ENCODE measurements around the gene ATP6V0E1.

ATP6V0E1 gene

DNA sequence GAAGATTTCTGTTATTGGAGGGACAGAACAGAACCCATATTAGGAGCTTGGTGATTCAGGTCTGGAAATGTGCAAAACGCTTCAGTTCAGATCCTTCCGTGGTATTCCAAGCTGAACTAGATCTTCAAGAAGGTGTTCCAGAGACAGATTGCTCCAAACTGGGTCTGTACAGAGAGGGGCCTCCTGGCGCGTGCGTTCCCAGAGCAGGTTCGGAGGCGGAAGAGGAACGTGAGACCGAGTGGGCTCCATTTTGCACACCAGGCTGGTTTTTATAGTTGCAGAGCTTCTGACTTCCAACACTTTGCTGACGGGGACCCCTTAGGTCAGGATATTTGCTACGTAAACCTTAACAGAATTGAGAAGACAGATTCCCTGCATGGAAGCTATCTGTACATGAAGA is 41.0 kb upstream of the ATP6V0E1 start:
- Histone ChIP-seq H3K9me3 (replicated peaks in 1 of 11) (no peaks in the 10 kb centered on the region), H3K27ac (peak overlapping the region in 10 of 11 experiments; percentile 26 to 82 (median 72); a peak in 17 of 22 replicates), H3K27me3 (no peaks in the 10 kb centered on the region), H4K20me1 (peaks cover 0 to 21% (median 0%) of the 10 kb centered on the region in 11 experiments; a peak in 5 of 22 replicates), H3K36me3 (peaks cover 19 to 98% (median 65%) of the 10 kb centered on the region in 11 experiments; a peak in 21 of 22 replicates), H3K9ac (peak overlapping the region in 10 of 11 experiments; percentile 1 to 69 (median 66); a peak in 16 of 22 replicates), H3K4me1 (peaks cover 35 to 88% (median 79%) of the 10 kb centered on the region in 10 experiments), H3K4me3 (0 out of 20 replicates have a peak overlapping the region, but pooled peaks of 1 of the 10 experiments have one; percentile 25), H3K4me2 (peak overlapping the region; percentile 69 to 92 (median 76))
- TF ChIP-seq Cebpa-rat (IDR thresholded peaks at IDR 0.05), result no peak

DNA sequence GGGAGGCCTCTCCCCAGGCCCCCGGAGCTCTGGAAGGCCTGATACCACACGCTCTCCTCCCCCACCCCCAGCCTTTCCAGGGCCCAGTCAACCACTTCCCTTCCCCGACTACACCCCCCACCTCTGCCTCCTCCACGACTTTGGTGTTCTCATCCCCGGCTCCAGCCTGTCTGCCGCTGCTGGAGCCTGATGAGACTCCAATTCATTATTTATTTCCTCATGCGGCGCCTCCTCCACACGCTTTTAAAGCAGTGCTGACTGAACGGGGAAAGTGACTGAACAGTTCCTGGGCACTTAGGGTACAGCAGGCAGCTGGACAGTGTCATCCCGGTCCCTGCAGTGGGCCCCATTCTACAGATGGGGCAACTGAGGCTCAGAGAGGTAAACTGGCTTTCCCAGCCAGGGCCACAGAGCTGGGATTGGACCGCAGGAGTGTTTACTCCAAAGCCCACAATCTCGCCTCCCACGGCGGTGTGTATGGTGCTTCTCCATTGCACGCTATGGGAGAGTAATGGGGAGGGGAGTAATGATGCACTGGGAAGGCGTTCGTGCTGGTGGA is 40.2 kb upstream of the ATP6V0E1 start:
- Histone ChIP-seq H3K36me3 (peaks cover 14 to 97% (median 56%) of the 10 kb centered on the region in 11 experiments; a peak in 21 of 22 replicates), H3K9me3 (replicated peaks in 1 of 11) (no peaks in the 10 kb centered on the region), H3K27ac (peak overlapping the region in 10 of 11 experiments; percentile 21 to 82 (median 72); a peak in 20 of 22 replicates), H3K4me1 (peaks cover 43 to 96% (median 87%) of the 10 kb centered on the region in 10 experiments), H3K27me3 (no peaks in the 10 kb centered on the region), H3K4me2 (peak overlapping the region; percentile 69 to 92 (median 76)), H3K4me3 (no peak overlapping the region), H3K9ac (peak overlapping the region; percentile 1 to 69 (median 65); a peak in 19 of 22 replicates), H4K20me1 (peaks cover 0 to 21% (median 0%) of the 10 kb centered on the region in 11 experiments; a peak in 5 of 22 replicates)
- TF ChIP-seq Cebpa-rat (IDR thresholded peaks at IDR 0.05), result no peak

DNA sequence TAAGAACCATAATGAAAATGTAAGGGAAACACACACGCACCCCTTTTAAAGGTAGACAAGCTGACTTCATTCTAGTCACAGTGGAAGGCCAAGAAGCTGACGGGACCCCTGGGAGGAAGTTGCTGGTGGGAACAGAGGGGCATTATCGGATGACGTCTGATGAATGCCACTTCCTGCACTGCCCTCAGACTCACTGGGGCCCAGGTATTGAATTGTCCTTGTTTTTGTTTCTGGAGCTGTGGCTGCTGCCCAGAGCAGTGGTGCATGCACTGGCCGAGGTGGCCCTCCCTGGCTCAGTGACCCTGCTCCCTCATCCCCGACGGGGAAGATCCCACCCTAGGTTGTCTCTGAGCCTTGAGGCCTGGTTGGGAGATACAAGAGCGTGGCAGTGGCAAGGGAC is 39.7 kb upstream of the ATP6V0E1 start:
- peaks cover 43 to 100% (median 92%) of the 10 kb centered on the region in 10 experiments for H3K4me1 ChIP-seq
- peaks cover 14 to 97% (median 51%) of the 10 kb centered on the region in 11 experiments; a peak in 21 of 22 replicates for H3K36me3 ChIP-seq

DNA sequence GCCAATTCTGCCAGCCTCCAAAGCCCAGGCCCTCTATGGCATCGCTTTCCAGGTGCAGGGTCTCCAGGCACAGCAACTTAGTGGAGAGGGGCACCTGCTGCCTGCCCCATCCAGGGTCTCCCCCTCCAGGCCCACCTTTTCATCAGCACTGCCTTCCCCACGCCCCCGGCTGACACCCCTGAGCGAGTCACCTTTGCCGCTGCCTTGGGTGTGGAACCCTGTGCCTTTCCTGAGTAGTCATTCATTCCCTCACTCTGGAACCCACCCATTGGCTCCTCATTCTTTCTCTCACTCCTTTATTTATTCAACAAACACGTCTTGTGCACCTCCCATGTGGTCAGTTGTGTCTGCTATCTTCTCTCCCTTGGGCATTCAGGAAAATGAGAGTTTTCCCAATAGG is 38.8 kb upstream of the ATP6V0E1 start:
- H3K4me3 ChIP-seq, result no peak overlapping the region
- H3K36me3 ChIP-seq, result peaks cover 14 to 92% (median 43%) of the 10 kb centered on the region in 11 experiments; a peak in 21 of 22 replicates
- H3K27me3 ChIP-seq, result no peaks in the 10 kb centered on the region
- peak overlapping the region in 3 of 11 experiments; percentile 4 to 69 (median 69); a peak in 3 of 22 replicates for H3K9ac ChIP-seq
- H3K4me1 ChIP-seq, result peaks cover 47 to 100% (median 94%) of the 10 kb centered on the region in 10 experiments
- no peak for TF ChIP-seq Cebpa-rat (IDR thresholded peaks at IDR 0.05)
- peak overlapping the region; percentile 69 to 92 (median 76); a peak in 21 of 22 replicates for H3K4me2 ChIP-seq
- H3K9me3 ChIP-seq (replicated peaks in 1 of 11), result no peaks in the 10 kb centered on the region
- peaks cover 0 to 15% (median 0%) of the 10 kb centered on the region in 11 experiments; a peak in 5 of 22 replicates for H4K20me1 ChIP-seq
- H3K27ac ChIP-seq, result peak overlapping the region in 9 of 11 experiments; percentile 65 to 82 (median 73); a peak in 17 of 22 replicates

More for the DNA sequence above, 39.7 kb upstream of the ATP6V0E1 start:
- TF ChIP-seq Cebpa-rat (IDR thresholded peaks at IDR 0.05), result no peak
- H3K9me3 ChIP-seq (replicated peaks in 1 of 11), result no peaks in the 10 kb centered on the region
- peaks cover 0 to 21% (median 0%) of the 10 kb centered on the region in 11 experiments; a peak in 5 of 22 replicates for H4K20me1 ChIP-seq
- no peaks in the 10 kb centered on the region for H3K27me3 ChIP-seq
- peak overlapping the region in 10 of 11 experiments; percentile 21 to 82 (median 72); a peak in 19 of 22 replicates for H3K27ac ChIP-seq
- H3K4me3 ChIP-seq, result no peak overlapping the region
- H3K4me2 ChIP-seq, result peak overlapping the region; percentile 69 to 92 (median 76)
- H3K9ac ChIP-seq, result peak overlapping the region in 10 of 11 experiments; percentile 1 to 69 (median 60); a peak in 16 of 22 replicates

DNA sequence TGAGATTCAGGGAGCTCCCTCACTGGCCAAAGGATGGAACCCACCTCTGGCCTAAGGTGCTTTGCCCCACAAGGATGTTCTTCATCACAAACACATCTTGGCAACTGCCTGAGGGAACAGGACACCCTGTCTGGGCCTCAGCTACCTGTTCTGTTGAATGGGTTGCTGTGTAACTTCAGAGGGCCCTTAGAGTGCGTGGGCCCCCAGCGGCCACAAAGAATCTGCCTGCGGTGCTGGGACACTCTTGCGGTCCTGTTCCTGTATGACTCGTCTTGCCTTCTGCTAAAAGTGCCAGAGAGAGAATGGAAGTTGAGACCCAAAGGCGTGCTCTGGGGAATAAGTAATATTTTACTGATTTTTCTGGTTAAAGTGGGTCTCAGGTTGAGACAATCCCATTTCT is 38.4 kb upstream of the ATP6V0E1 start:
- H3K9ac ChIP-seq, result peak overlapping the region in 2 of 11 experiments; percentile 4 to 23; a peak in 1 of 22 replicates
- H3K4me1 ChIP-seq, result peaks cover 51 to 100% (median 96%) of the 10 kb centered on the region in 10 experiments
- no peaks in the 10 kb centered on the region for H3K9me3 ChIP-seq (replicated peaks in 1 of 11)
- peak overlapping the region in 9 of 11 experiments; percentile 67 to 82 (median 75); a peak in 17 of 22 replicates for H3K27ac ChIP-seq
- no peak for TF ChIP-seq Cebpa-rat (IDR thresholded peaks at IDR 0.05)
- peaks cover 0 to 15% (median 0%) of the 10 kb centered on the region in 11 experiments; a peak in 5 of 22 replicates for H4K20me1 ChIP-seq
- no peaks in the 10 kb centered on the region for H3K27me3 ChIP-seq
- H3K4me2 ChIP-seq, result peak overlapping the region; percentile 69 to 92 (median 76); a peak in 20 of 22 replicates
- no peak overlapping the region for H3K4me3 ChIP-seq
- H3K36me3 ChIP-seq, result peaks cover 14 to 91% (median 39%) of the 10 kb centered on the region in 11 experiments; a peak in 21 of 22 replicates

DNA sequence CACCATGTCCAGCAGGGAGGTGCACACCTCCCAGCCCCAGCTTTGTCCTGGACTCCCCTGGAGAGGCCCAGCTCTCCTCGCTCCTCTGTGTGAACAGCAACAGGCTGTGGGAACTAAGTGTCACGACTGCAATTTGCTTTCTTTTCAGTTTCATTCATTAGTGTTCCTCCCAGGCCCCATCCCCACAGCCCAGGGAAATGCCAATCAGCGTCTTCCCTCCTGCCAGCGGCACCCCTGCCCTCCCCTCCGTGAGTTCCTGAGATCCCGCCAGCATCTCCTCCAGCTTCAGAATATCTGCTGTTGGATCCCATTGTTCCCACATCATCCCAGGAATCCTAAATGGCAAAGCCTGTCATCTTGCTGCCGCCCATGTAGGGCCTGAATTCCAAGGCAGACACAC is 37.4 kb upstream of the ATP6V0E1 start:
- H3K27ac ChIP-seq, result peak overlapping the region in 8 of 11 experiments; percentile 21 to 82 (median 74); a peak in 15 of 22 replicates
- H3K4me3 ChIP-seq, result no peak overlapping the region
- no peaks in the 10 kb centered on the region for H3K9me3 ChIP-seq (replicated peaks in 1 of 11)
- peaks cover 61 to 100% (median 100%) of the 10 kb centered on the region in 10 experiments for H3K4me1 ChIP-seq
- H3K9ac ChIP-seq, result peak overlapping the region in 7 of 11 experiments; percentile 5 to 71 (median 30); a peak in 3 of 22 replicates
- no peaks in the 10 kb centered on the region for H3K27me3 ChIP-seq
- TF ChIP-seq Cebpa-rat (IDR thresholded peaks at IDR 0.05), result no peak
- H3K4me2 ChIP-seq, result peak overlapping the region in 9 of 11 experiments; percentile 69 to 92 (median 78); a peak in 17 of 22 replicates
- H4K20me1 ChIP-seq, result peaks cover 0 to 9% (median 0%) of the 10 kb centered on the region in 11 experiments; a peak in 3 of 22 replicates
- peaks cover 6 to 91% (median 37%) of the 10 kb centered on the region in 11 experiments; a peak in 20 of 22 replicates for H3K36me3 ChIP-seq

DNA sequence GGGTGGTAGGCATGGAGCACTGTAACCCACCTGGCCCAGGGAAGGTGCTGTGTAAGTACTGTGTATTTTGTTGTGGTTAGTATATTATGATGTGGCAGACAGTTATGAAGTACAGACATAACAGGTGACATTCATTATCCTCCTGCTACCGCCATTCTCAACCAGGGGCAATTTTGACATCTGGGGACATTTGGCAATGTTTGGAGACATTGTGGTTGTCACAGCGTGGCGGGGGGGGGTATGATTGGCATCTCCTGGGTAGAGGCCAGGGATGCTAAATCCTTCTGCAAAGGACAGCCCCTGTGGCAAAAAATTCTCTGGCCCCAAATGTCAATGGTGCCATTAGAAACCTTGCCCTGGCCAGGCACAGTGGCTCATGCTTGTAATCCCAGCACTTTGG is 34.1 kb upstream of the ATP6V0E1 start:
- H3K9ac ChIP-seq, result 0 out of 22 replicates have a peak overlapping the region, but pooled peaks of 1 of the 11 experiments have one; percentile 66
- no peaks in the 10 kb centered on the region for H3K27me3 ChIP-seq
- TF ChIP-seq Cebpa-rat (IDR thresholded peaks at IDR 0.05), result no peak
- H3K27ac ChIP-seq, result peak overlapping the region in 8 of 11 experiments; percentile 0 to 77 (median 54); a peak in 13 of 22 replicates
- H3K4me1 ChIP-seq, result peaks cover 46 to 95% (median 89%) of the 10 kb centered on the region in 10 experiments
- peaks cover 6 to 69% (median 39%) of the 10 kb centered on the region in 11 experiments; a peak in 20 of 22 replicates for H3K36me3 ChIP-seq
- no peaks in the 10 kb centered on the region for H3K9me3 ChIP-seq (replicated peaks in 1 of 11)
- H3K4me2 ChIP-seq, result peak overlapping the region in 9 of 11 experiments; percentile 64 to 92 (median 78); a peak in 17 of 22 replicates
- H4K20me1 ChIP-seq, result peaks cover 0 to 3% (median 0%) of the 10 kb centered on the region in 11 experiments; a peak in 1 of 22 replicates
- no peak overlapping the region for H3K4me3 ChIP-seq

DNA sequence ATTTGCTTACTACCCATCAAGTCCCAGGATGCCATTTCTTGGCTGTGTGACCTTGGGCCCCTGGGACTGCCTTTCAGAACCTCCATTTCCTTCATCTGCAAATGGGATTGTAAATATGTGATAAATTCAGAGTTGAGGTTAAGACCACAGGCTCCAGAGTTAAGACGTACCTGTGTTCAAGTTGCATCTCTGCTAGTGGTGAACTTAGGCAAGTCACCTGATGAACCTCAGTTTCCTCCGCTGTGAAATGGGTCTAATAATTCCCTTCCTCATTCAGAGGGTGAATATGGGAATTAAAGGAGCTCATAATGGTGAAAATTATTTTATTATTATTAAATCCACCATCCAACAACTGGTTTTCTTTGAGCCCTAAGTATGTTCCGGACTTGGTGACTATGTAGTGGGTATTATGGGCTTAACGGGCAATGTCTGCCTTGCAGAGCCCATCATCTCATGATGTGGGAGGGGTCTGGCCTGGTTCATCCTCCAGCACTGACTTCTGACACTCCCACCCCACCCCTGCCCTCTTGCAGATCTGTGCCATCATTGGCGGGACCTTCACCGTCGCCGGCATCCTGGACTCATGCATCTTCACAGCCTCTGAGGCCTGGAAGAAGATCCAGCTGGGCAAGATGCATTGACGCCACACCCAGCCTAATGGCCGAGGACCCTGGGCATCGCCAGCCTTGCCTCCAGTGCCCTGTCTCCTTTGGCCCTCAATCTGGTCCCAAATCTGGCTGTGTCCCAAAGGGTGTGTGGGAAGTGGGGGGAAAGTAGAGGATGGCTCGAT is 33.2 kb upstream of the ATP6V0E1 start:
- H4K20me1 ChIP-seq, result peaks cover 0 to 3% (median 0%) of the 10 kb centered on the region in 11 experiments; a peak in 1 of 22 replicates
- peak overlapping the region in 2 of 11 experiments; percentile 17 to 66; a peak in 2 of 22 replicates for H3K9ac ChIP-seq
- no peaks in the 10 kb centered on the region for H3K9me3 ChIP-seq (replicated peaks in 1 of 11)
- H3K27ac ChIP-seq, result peak overlapping the region in 8 of 11 experiments; percentile 32 to 77 (median 56); a peak in 14 of 22 replicates
- H3K36me3 ChIP-seq, result peaks cover 6 to 60% (median 31%) of the 10 kb centered on the region in 11 experiments; a peak in 20 of 22 replicates
- TF ChIP-seq Cebpa-rat (IDR thresholded peaks at IDR 0.05), result no peak
- H3K27me3 ChIP-seq, result no peaks in the 10 kb centered on the region
- H3K4me2 ChIP-seq, result peak overlapping the region; percentile 54 to 92 (median 72); a peak in 21 of 22 replicates
- no peak overlapping the region for H3K4me3 ChIP-seq
- H3K4me1 ChIP-seq, result peaks cover 46 to 95% (median 89%) of the 10 kb centered on the region in 10 experiments
